Right lobe of liver (tissue), 4 donors: ENCODE results near the gene CLIC5.

Experiments
- POLR2A ChIP-seq: fragments of 450-650 bp; IDR thresholded peaks from one replicate; pipeline ENCODE4 v1.6.1; 2017; ENCODE audit warnings: antibody characterized with exemption, mild to moderate bottlenecking
- TF ChIP-seq, protein P1 (sequence below), 4 donors: fragments of 200-600 bp in 3 of 4; fragments of 450-650 bp in 1 of 4; IDR thresholded peaks; one replicate each; pipeline versions ENCODE4 v1.5.1 to v1.8.0; 2016 to 2022; ENCODE audit warnings: antibody characterized with exemption in 4 of 4, mild to moderate bottlenecking in 2 of 4
- donor health status: DM: no; HTN: no; CAD: no.
- donor health status: DM: no; HTN: no; CAD: no.
- donor health status: DM: no; HTN: yes; CAD: no.

GRCh38 chr6:46058951-46059350 lies 43.3 kb upstream of the CLIC5 start:
- TF ChIP-seq, protein P1, sequence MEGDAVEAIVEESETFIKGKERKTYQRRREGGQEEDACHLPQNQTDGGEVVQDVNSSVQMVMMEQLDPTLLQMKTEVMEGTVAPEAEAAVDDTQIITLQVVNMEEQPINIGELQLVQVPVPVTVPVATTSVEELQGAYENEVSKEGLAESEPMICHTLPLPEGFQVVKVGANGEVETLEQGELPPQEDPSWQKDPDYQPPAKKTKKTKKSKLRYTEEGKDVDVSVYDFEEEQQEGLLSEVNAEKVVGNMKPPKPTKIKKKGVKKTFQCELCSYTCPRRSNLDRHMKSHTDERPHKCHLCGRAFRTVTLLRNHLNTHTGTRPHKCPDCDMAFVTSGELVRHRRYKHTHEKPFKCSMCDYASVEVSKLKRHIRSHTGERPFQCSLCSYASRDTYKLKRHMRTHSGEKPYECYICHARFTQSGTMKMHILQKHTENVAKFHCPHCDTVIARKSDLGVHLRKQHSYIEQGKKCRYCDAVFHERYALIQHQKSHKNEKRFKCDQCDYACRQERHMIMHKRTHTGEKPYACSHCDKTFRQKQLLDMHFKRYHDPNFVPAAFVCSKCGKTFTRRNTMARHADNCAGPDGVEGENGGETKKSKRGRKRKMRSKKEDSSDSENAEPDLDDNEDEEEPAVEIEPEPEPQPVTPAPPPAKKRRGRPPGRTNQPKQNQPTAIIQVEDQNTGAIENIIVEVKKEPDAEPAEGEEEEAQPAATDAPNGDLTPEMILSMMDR (IDR thresholded peaks at IDR 0.05), result no peak
- TF ChIP-seq POLR2A, result no peak
